ENCODE results near the gene STX3.

Gene STX3

GRCh38 chr11:59754859-59755700 is at the start of gene STX3:
STX3 (plus strand) TSS chr11:59755376; CDS start chr11:59755606, 230 bp downstream.
- DNase-seq, result peak; percentile 88

GRCh38 chr11:59706518-59707285 is 48.5 kb upstream of the STX3 start:
- DNase-seq, result no peak

- DNase-seq, result no peak
These were observed 47.8 kb upstream of the STX3 start for GRCh38 chr11:59707371-59707770.

- DNase-seq, result no peak
These were observed 46.6 kb upstream of the STX3 start for GRCh38 chr11:59708537-59708936.

GRCh38 chr11:59710136-59710847 is 44.9 kb upstream of the STX3 start:
- DNase-seq, result no peak

GRCh38 chr11:59713745-59714144 is 41.4 kb upstream of the STX3 start, which contains the start of gene OR10V1:
OR10V1 (minus strand) TSS chr11:59713845; CDS start chr11:59713845, 0 bp downstream.
- no peak for DNase-seq

GRCh38 chr11:59716051-59716450 is 39.1 kb upstream of the STX3 start:
- DNase-seq, result no peak

GRCh38 chr11:59719556-59719955 is 35.6 kb upstream of the STX3 start:
- DNase-seq, result no peak

- DNase-seq, result no peak
These were observed 31.1 kb upstream of the STX3 start for GRCh38 chr11:59724066-59724465.

- no peak for DNase-seq
These were observed 27.8 kb upstream of the STX3 start for GRCh38 chr11:59727426-59727825.

GRCh38 chr11:59728154-59728553 is 27.0 kb upstream of the STX3 start:
- no peak for DNase-seq

GRCh38 chr11:59728913-59729312 is 26.3 kb upstream of the STX3 start:
- no peak for DNase-seq

GRCh38 chr11:59729834-59730233 is 25.3 kb upstream of the STX3 start:
- no peak for DNase-seq

- no peak for DNase-seq
These were observed 24.1 kb upstream of the STX3 start for GRCh38 chr11:59730896-59731565.

GRCh38 chr11:59746111-59746510 is 9.1 kb upstream of the STX3 start:
- DNase-seq, result no peak

- peak; percentile 92 for DNase-seq
These were observed 1.3 kb upstream of the STX3 start for GRCh38 chr11:59753650-59754493.

- peak; percentile 70 for DNase-seq
These were observed 700 bp upstream of the STX3 start for GRCh38 chr11:59754494-59754858.

GRCh38 chr11:59755701-59756557 is 753 bp downstream of the STX3 start:
- peak; percentile 75 for DNase-seq

- no peak for DNase-seq
These were observed 1.3 kb downstream of the STX3 start for GRCh38 chr11:59756558-59756840.

GRCh38 chr11:59756845-59757244 is 1.7 kb downstream of the STX3 start:
- no peak for DNase-seq

- DNase-seq, result no peak
These were observed 3.3 kb downstream of the STX3 start for GRCh38 chr11:59758401-59759037.

Measured in activated CD8-positive, alpha-beta memory T cell treated with anti-CD3 and anti-CD28 coated beads for 24 hours (primary cell).